ENCODE measurements around the gene RNF213.
"Not testable (repeated sequence)": the region's sequence is repeated elsewhere in the genome, so short reads cannot be mapped to it uniquely, and the experiment has no call there.

RNF213 gene

DNA sequence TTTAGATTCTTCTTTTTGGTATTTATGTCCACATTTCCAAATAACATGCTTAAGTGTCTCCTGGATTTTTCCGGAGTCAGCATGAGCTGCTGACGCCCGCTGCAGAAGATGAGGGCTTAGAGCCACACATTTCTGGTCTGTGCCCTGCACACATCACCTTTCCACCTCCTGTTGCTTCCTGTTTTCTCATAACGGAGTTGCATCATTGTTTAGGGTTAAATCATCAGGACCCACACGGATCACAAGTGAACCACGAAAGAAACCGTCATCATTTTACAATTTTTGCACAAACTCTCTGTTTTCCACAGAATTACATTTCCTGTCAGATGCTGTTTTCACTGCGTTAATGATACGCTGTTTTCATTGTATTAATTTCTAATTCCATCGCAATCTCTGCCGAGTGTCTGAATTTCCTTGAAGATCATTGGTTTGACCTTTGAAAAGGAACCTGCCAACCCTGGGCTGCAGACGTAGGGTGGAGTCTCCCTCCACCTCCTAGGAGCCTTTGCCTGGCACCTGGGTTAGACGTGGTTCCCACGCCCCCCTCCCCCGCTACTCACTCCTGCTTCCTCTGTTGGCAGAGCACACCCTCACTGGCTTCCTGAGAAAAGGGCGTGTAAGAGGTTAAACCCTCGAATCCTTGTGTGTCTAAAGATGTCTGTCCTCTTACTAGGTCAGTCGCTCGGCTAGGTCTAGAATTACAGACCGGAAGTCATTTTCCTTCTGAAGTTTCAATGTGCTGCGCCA, 68.2 kb downstream of the RNF213 start:
- TF ChIP-seq, protein P1, sequence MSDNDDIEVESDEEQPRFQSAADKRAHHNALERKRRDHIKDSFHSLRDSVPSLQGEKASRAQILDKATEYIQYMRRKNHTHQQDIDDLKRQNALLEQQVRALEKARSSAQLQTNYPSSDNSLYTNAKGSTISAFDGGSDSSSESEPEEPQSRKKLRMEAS (IDR thresholded peaks at IDR 0.05; ENCODE audit: low read depth, low read length), result no peak
- TF ChIP-seq, protein P2, sequence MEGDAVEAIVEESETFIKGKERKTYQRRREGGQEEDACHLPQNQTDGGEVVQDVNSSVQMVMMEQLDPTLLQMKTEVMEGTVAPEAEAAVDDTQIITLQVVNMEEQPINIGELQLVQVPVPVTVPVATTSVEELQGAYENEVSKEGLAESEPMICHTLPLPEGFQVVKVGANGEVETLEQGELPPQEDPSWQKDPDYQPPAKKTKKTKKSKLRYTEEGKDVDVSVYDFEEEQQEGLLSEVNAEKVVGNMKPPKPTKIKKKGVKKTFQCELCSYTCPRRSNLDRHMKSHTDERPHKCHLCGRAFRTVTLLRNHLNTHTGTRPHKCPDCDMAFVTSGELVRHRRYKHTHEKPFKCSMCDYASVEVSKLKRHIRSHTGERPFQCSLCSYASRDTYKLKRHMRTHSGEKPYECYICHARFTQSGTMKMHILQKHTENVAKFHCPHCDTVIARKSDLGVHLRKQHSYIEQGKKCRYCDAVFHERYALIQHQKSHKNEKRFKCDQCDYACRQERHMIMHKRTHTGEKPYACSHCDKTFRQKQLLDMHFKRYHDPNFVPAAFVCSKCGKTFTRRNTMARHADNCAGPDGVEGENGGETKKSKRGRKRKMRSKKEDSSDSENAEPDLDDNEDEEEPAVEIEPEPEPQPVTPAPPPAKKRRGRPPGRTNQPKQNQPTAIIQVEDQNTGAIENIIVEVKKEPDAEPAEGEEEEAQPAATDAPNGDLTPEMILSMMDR (IDR thresholded peaks at IDR 0.05; ENCODE audit: low read depth, low read length), result no peak
- TF ChIP-seq MYC (IDR thresholded peaks at IDR 0.05; ENCODE audit: low read depth, low read length) (no peak), POLR2A (IDR thresholded peaks at IDR 0.05; ENCODE audit: extremely low read depth, insufficient read length) (no peak)

DNA sequence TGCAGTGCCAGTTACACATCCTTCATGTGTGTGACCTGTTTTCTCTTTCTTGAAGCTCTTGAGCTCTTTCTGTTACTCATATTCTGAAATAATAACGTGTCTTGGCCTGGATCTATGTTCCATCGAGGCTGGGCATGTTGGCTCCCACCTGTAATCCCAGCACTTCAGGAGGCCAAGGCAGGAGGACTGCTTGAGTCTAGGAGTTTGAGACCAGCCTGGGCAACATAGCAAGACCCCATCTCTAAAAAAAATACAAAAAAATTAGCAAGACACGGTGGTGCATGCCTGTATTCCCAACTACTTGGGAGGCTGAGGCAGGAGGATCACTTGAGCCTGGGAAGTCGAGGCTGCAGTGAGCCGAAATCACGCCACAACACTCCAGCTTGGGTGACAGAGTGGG, 68.8 kb downstream of the RNF213 start:
- not testable (repeated sequence) for DNase-seq (ENCODE audit: low read depth)

More for the DNA sequence above, 68.2 kb downstream of the RNF213 start:
- H3K4me3 ChIP-seq (ENCODE audit: low read depth, low read length), result no peak overlapping the region
- DNase-seq (ENCODE audit: low read depth), result peak; percentile 36

DNA sequence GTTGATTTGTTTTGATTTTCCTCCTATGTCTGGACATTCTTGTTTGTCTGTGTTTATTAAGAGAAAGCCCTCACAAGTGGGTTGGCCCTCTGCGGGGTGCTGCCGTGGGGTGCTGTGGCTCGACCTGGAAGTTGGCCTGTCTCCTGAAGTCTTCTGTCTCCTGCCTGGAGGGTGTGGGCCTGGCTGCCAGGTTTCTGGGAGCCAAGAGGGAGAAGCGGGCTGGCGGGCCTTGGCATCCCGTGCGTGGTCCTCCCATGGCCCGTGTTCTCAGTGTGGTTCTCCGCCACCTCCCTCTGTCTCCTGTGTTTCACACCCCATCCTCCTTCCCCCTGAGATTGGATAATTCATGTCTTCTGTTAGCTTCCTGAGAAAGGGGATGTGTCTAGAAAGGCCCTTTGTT, 69.6 kb downstream of the RNF213 start:
- H3K4me3 ChIP-seq (ENCODE audit: low read depth, low read length), result no peak overlapping the region
- DNase-seq (ENCODE audit: low read depth), result no peak
- TF ChIP-seq POLR2A (IDR thresholded peaks at IDR 0.05; ENCODE audit: extremely low read depth, insufficient read length) (no peak), MYC (IDR thresholded peaks at IDR 0.05; ENCODE audit: low read depth, low read length) (no peak)
- TF ChIP-seq, protein P1 (IDR thresholded peaks at IDR 0.05; ENCODE audit: low read depth, low read length), result no peak
- TF ChIP-seq, protein P2 (IDR thresholded peaks at IDR 0.05; ENCODE audit: low read depth, low read length), result no peak

More for the DNA sequence above, 68.8 kb downstream of the RNF213 start:
- H3K4me3 ChIP-seq (ENCODE audit: low read depth, low read length), result not testable (repeated sequence)

DNA sequence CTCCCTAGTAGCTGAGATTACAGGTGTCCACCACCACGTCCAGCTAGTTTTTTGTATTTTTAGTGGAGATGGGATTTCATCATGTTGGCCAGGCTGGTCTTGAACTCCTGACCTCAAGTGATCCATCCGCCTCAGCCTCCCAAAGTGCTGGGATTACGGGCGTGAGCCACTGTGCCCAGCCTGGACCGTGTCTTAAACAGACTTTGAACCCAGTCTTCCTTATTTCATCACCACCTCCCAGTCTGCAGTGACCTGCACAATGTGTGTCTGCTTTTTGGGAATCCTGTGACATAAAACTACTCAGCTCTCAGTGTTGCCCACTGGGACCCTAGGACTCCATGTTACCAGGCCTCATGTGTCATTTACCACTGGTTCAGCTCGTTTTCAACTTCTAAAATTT, 70.3 kb downstream of the RNF213 start:
- not testable (repeated sequence) for H3K4me3 ChIP-seq (ENCODE audit: low read depth, low read length); DNase-seq (ENCODE audit: low read depth)

DNA sequence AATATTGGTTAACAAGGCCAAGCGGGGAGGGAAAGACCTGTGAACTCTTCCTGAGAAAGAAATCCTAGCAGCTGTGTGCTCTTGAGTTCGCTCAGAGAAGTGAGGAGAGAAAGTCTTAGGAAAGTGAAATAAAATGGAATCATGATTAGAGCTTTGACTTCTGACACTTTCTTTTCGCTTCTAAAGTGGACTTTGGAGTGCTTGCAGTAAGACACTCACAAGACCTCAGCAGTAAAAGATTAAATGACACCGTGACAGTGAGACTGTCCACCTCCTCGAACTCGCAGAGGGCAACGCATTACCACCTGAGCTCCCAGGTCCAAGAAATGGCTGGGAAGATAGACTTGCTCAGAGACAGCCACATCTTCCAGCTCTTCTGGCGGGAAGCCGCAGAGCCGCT, 71.2 kb downstream of the RNF213 start:
- no peak overlapping the region for H3K4me3 ChIP-seq (ENCODE audit: low read depth, low read length)
- TF ChIP-seq MYC (IDR thresholded peaks at IDR 0.05; ENCODE audit: low read depth, low read length) (no peak), POLR2A (IDR thresholded peaks at IDR 0.05; ENCODE audit: extremely low read depth, insufficient read length) (no peak)
- TF ChIP-seq, protein P2 (IDR thresholded peaks at IDR 0.05; ENCODE audit: low read depth, low read length), result no peak
- TF ChIP-seq, protein P1 (IDR thresholded peaks at IDR 0.05; ENCODE audit: low read depth, low read length), result no peak
- no peak for DNase-seq (ENCODE audit: low read depth)

DNA sequence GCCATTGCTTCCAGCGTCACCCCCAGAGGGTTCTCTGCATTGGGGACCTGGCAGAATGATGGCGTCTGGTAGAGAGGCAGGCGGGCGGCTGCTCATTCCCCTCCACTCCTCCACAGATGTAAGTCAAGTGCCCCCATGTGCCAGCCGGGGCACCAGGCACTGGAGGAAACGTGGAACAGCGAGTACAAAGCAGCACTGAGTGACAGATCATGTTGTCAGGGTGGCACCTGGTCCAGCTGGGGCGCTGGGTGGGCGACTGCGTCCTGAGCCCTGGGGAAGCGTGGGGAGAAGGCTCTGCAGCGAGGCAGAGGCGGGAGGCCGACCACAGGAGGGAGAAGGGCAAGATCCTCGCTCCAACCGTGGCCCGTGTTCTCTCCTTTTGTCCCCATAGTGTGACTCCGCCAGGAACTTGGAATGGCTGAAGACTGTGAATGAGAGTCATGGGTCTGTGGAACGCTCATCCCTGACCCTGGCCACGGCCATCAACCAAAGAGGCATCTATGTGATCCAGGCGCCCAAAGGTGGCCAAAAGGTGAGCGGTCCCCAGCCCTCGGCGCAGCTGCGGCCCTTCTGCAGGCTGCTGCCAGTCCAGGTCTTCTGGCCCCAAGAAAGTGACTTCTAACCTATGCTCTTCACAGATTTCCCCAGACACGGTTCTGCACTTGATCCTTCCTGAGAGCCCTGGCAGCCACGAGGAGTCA, 76.7 kb downstream of the RNF213 start:
- DNase-seq (ENCODE audit: low read depth), result no peak
- no peak for TF ChIP-seq POLR2A (IDR thresholded peaks at IDR 0.05; ENCODE audit: extremely low read depth, insufficient read length)
- TF ChIP-seq, protein P1 (IDR thresholded peaks at IDR 0.05; ENCODE audit: low read depth, low read length), result no peak
- TF ChIP-seq, protein P2 (IDR thresholded peaks at IDR 0.05; ENCODE audit: low read depth, low read length), result no peak
- no peak for TF ChIP-seq MYC (IDR thresholded peaks at IDR 0.05; ENCODE audit: low read depth, low read length)
- no peak overlapping the region for H3K4me3 ChIP-seq (ENCODE audit: low read depth, low read length)

Measured in NB4 (cell line).